ENCODE measurements around the gene TMEM109.
"Not testable (repeated sequence)": the region's sequence is repeated elsewhere in the genome, so short reads cannot be mapped to it uniquely, and the experiment has no call there.

Gene TMEM109

DNA sequence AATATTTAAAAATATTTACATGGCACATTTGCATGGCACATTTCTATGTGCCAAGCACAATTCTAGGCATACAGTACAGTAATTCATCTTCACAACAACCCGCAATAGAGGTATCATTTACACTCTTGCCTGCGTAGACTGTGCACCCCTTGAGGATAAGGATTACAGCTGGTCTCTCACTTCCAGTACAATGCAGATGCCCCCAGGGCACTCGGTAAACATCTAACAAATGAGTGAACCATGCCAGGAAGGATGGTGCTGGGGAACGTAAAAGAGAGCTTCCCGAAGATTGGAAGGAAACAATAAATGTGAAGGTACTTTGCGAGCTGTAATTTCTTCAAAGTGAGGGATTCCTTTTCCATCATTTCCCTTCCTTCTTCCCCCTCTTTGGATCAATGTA lies 8.9 kb upstream of the TMEM109 start:
- no peak for DNase-seq (ENCODE audit: extremely low read depth, low read depth)
- TF ChIP-seq, protein P1, sequence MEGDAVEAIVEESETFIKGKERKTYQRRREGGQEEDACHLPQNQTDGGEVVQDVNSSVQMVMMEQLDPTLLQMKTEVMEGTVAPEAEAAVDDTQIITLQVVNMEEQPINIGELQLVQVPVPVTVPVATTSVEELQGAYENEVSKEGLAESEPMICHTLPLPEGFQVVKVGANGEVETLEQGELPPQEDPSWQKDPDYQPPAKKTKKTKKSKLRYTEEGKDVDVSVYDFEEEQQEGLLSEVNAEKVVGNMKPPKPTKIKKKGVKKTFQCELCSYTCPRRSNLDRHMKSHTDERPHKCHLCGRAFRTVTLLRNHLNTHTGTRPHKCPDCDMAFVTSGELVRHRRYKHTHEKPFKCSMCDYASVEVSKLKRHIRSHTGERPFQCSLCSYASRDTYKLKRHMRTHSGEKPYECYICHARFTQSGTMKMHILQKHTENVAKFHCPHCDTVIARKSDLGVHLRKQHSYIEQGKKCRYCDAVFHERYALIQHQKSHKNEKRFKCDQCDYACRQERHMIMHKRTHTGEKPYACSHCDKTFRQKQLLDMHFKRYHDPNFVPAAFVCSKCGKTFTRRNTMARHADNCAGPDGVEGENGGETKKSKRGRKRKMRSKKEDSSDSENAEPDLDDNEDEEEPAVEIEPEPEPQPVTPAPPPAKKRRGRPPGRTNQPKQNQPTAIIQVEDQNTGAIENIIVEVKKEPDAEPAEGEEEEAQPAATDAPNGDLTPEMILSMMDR (IDR thresholded peaks at IDR 0.05; ENCODE audit: low read depth, low read length, missing control alignments) = no peak
- peak overlapping the region; percentile 93 for H3K4me3 ChIP-seq (replicated peaks; ENCODE audit: low read depth, low read length)

DNA sequence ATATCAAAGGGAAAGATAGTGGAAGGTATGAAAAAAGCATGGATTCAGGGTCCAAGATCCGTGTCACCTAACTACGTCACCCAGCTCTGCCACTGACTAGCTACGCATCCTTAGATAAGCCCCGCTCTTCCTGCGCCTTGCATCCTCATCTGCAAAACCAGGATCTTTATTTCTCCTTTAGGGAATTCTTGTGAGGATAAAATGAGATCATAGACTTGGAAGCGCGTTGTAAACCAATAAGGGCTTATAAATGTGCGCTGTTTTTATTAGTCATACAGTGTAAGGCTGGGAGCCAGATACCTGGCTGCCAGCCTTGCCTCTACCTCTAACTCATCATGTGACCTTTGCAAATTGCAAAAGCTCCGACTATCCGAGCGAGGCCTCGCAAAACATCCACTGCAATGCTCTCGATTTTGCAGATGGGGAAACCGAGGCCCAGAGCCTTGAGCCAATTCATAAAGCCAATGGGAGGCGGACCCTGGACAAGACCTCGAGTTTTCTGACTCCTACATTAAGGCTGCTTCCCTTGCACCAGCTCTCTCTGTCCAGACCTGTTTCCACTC lies 8.3 kb upstream of the TMEM109 start:
- TF ChIP-seq, protein P1 (IDR thresholded peaks at IDR 0.05; ENCODE audit: low read depth, low read length, missing control alignments) = no peak
- H3K4me3 ChIP-seq (replicated peaks; ENCODE audit: low read depth, low read length) = peak overlapping the region; percentile 93
- no peak for DNase-seq (ENCODE audit: extremely low read depth, low read depth)

DNA sequence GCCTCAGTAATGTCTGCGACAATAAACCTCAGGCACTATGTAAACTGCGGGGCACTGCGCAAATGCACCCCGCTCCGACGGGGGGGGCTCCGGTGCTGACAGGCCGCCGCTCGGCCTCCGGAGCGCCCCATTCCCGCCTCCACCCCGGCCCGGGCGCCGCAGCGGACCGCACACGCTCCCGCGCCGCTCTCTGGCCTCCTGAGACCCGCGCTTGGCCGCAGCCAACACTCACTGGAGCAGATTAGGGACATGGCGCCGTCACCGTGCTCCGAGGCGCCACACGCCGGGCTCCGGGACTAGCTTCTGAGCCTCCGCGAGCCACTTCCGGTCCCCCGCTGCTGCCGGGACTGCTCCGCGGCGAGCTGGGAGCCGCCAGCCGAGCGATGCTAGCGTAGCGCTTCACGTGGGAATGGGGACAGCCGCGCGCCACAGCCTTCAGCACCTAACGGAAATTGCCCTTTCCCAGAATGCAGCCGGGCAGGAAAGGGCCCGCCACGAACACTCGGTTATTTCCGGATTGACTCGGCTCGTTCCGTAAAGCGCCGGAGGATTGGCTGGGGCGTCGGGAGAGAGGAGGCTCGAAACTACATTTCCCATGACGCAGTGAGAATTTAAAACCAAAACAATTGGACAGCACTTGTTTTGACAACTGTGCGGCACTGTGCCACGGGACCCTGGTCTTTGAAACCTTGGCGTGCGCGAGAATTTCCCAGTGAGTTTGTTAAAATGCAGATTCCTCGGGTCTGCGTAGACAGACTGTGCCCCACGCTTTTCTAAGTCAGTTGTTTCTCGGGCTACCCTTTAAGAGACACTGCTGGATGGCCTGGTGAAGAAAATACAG lies 7.6 kb upstream of the TMEM109 start, which contains the start of gene PRPF19:
Gene PRPF19, minus strand, starts transcription at position 454 of the 841 bp plus-strand sequence. Its CDS starts 203 bp downstream, at position 251.
- H3K4me3 ChIP-seq (replicated peaks; ENCODE audit: low read depth, low read length) = peak within 1 kb of the TSS; percentile 93
- peak; percentile 90 for DNase-seq (ENCODE audit: extremely low read depth, low read depth)
- TF ChIP-seq, protein P1 (IDR thresholded peaks at IDR 0.05; ENCODE audit: low read depth, low read length, missing control alignments) = no peak

DNA sequence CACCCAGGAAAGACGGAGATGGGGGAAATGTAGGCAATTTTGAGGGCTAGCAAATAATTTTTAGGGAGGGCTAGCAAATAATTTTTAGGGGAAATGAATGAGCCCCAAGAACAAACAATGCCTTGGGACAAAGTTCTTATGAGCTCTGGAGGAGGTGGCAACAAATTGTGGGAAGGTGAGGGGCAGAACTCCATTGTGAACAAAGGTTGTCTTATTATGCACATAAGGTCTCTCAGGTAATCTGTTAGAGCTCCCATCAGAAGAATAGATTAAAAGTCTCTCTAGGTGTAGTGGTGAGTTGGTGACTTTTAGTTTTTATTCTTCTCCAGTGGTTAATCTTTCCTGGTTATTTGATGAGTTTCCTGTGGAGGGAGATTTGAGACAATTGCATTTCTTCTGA lies 5.2 kb upstream of the TMEM109 start:
- H3K4me3 ChIP-seq (replicated peaks; ENCODE audit: low read depth, low read length) = no peak overlapping the region
- TF ChIP-seq, protein P1 (IDR thresholded peaks at IDR 0.05; ENCODE audit: low read depth, low read length, missing control alignments) = no peak
- no peak for DNase-seq (ENCODE audit: extremely low read depth, low read depth)

DNA sequence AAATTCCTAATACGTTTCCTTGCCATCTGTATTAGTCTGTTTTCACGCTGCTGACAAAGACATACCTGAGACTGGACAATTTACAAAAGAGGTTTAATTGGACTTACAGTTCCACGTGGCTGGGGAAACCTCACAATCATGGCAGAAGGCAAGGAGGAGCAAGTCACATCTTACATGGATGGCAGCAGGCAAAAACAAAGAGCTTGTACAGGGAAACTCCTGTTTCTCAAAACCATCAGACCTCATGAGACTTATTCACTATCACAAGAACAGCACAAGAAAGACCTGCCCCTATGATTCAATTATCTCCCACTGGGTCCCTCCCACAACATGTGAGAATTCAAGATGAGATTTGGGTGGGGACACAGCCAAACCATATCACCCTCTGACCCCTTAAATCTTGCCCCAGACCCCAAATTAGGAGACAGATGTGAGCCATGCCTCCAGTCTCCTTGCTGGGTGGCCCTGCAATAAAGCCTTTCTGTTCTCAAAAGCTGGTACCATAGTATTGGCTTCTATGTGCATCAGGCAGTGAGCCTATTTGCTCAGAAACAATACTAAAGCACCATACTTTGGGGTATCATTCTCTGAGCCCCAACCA lies 4.2 kb upstream of the TMEM109 start:
- H3K4me3 ChIP-seq (replicated peaks; ENCODE audit: low read depth, low read length); DNase-seq (ENCODE audit: extremely low read depth, low read depth): not testable (repeated sequence)

DNA sequence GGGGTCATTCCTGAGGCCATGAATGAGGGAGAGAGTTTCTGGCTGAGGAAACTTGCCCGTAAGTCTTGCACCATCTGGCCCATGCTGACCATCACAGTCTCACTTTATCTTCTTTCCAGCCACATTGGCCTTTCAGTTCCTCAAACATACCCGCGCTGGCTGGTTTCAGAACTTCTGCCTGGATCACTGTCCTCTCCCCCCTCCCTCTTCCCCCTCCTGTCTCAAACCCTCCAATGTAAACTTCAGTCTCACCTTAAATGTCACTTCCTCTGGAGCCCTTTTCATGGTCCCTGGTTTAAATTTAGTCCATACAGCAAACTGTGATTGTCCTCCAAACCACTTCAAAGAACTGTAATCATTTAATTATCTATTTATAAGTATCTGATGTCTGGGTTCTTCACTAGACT lies 3.7 kb upstream of the TMEM109 start:
- TF ChIP-seq, protein P1 (IDR thresholded peaks at IDR 0.05; ENCODE audit: low read depth, low read length, missing control alignments) = no peak
- DNase-seq (ENCODE audit: extremely low read depth, low read depth) = no peak
- no peak overlapping the region for H3K4me3 ChIP-seq (replicated peaks; ENCODE audit: low read depth, low read length)

DNA sequence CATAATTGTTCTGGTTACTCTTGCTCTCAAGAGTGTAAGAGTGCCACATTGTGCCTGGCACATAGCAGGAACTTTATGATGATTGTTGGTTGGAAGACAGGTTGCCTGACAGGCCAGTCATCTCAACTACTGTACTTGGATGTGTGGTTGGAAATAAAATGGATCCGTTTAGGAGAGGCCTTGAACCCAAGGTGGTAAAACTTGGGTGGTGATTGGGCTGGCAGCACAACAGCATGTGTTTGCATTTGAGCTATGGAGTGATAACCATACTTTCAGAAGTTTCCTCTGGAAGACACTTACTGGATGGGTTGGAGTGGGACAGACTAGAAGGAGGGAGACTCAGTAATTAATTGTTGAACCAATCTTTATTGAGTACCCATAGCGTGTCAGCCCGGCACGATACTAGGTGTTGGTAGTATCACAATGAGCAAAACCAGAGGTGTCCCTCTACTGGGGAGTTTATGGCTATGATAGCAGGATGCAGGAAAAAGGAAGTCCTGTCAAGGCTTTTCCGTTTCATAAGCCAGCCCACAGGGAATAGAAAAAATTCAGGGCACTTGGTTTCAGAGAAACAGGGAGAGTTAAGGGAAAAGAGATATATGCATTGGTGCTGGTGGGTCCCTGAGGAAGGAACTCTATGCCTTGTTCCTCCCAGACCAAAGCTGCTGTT lies 3.1 kb upstream of the TMEM109 start:
- no peak for DNase-seq (ENCODE audit: extremely low read depth, low read depth)

More for the DNA sequence above, 3.1 kb upstream of the TMEM109 start:
- TF ChIP-seq, protein P1 (IDR thresholded peaks at IDR 0.05; ENCODE audit: low read depth, low read length, missing control alignments) = no peak
- no peak overlapping the region for H3K4me3 ChIP-seq (replicated peaks; ENCODE audit: low read depth, low read length)

Measured in HFF-Myc (cell line).